HepG2 (cell line): Measurements from ENCODE around the gene CNTROB. TPM values are rescaled to one million over a fixed set of nuclear protein-coding genes. Genes with fewer than 3 reads are reported as not detected.

ENCODE experiments used
- ATAC-seq: fragments of 200-7000 bp; cut with Tn5 transposase; 3 replicates; pipeline ENCODE4 v1.9.1; 2020; ENCODE audit warnings: mild to moderate bottlenecking, moderate library complexity
- BruUV-seq: library from RNA; stranded (reverse); fragments of 400-500 nt; replicated peaks from 2 replicates; lab custom pipeline; 2021; lab: Mats Ljungman, UMichigan
- CTCF ChIA-PET: fragments of 300-600 bp; formaldehyde crosslinking; extraction: SDS; loops from one replicate; lab custom pipeline; 2021; ENCODE audit warnings: low total read pairs, inconsistent platforms, low intra/inter-chr PET ratio; lab: Yijun Ruan, JAX
- POLR2A ChIA-PET: fragments of 350-600 bp; sonication (Branson Sonifier 250); formaldehyde crosslinking; loops from one replicate; lab custom pipeline; 2020; ENCODE audit warnings: antibody characterized with exemption, inconsistent platforms; lab: Yijun Ruan, JAX
- DNase-seq: peaks from one replicate; pipeline ENCODE4 v3.0.0-alpha.2; 2015; ENCODE audit warnings: low spot score
- FAIRE-seq: peaks from 3 replicates; lab custom pipeline; 2011; peaks lifted over from hg19 to GRCh38; lab: Jason Lieb, UNC
- H2AFZ ChIP-seq: one replicate; pipeline ENCODE4 v1.6.1; 2011; ENCODE audit warnings: low read length, inconsistent platforms
- H3K27ac ChIP-seq: fragments of 300-600 bp; 3 replicates; pipeline ENCODE4 v1.8.0; 2011; ENCODE audit warnings: mixed run types, mild to moderate bottlenecking, mixed read lengths, low read length, inconsistent platforms; ENCODE audit not compliant: insufficient read depth; ENCODE audit errors: extremely low read length
- H3K27me3 ChIP-seq, 2 experiments: fragments of 200-600 bp in 1 of 2; 2 replicates in 1 of 2; 3 replicates in 1 of 2; pipeline versions ENCODE4 v1.6.0 to v1.8.0; 2011; ENCODE audit warnings: low read length in 2 of 2, mild to moderate bottlenecking in 2 of 2, moderate library complexity in 2 of 2, inconsistent platforms in 1 of 2; ENCODE audit not compliant: insufficient read depth in 2 of 2, control insufficient read depth in 1 of 2
- H3K36me3 ChIP-seq, 2 experiments: fragments of 200-600 bp in 1 of 2; replicated peaks in 1 of 2; 2 replicates in 1 of 2; 3 replicates in 1 of 2; pipeline versions ENCODE4 v1.5.1 to v1.8.0; 2011; ENCODE audit warnings: low read length in 2 of 2, inconsistent platforms in 1 of 2; ENCODE audit not compliant: insufficient read depth in 2 of 2, control insufficient read depth in 1 of 2
- H3K4me1 ChIP-seq: 2 replicates; pipeline ENCODE4 v1.5.1; 2012; ENCODE audit warnings: low read length, inconsistent platforms; ENCODE audit not compliant: insufficient read depth
- H3K4me2 ChIP-seq: 2 replicates; pipeline ENCODE4 v1.6.0; 2011; ENCODE audit warnings: low read depth, low read length, inconsistent platforms
- H3K4me3 ChIP-seq, 3 experiments: fragments of 200-600 bp in 1 of 3; sonication (generic), shearing (Covaris generic) in 1 of 3; replicated peaks in 1 of 3; 2 replicates each; pipeline ENCODE4 v1.5.1; 2011 to 2016; ENCODE audit warnings: low read length in 3 of 3, inconsistent platforms in 2 of 3, low read depth in 2 of 3, mild to moderate bottlenecking in 2 of 3, control low read depth in 1 of 3, mixed read lengths in 1 of 3; ENCODE audit not compliant: insufficient read depth in 1 of 3
- H3K79me2 ChIP-seq: one replicate; pipeline ENCODE4 v1.6.1; 2011; ENCODE audit warnings: low read length, inconsistent platforms; ENCODE audit not compliant: insufficient read depth
- H3K9ac ChIP-seq: 2 replicates; pipeline ENCODE4 v1.6.0; 2011; ENCODE audit warnings: mild to moderate bottlenecking, low read depth, low read length, inconsistent platforms; ENCODE audit not compliant: insufficient read depth
- H3K9me3 ChIP-seq: 2 replicates; pipeline ENCODE4 v1.5.1; 2012; ENCODE audit warnings: mild to moderate bottlenecking, low read length
- H4K20me1 ChIP-seq: 2 replicates; pipeline ENCODE4 v1.6.0; 2011; ENCODE audit warnings: inconsistent platforms, mild to moderate bottlenecking, low read length, moderate library complexity; ENCODE audit not compliant: insufficient read depth
- EHMT2 ChIP-seq: fragments of 200-600 bp; sonication (generic); IDR thresholded peaks from 2 replicates; pipeline ENCODE4 v1.7.0; 2017; ENCODE audit warnings: antibody characterized with exemption, low read depth, low read length, borderline replicate concordance
- LCORL ChIP-seq, 2 experiments: fragments of 450-650 bp in 1 of 2; sonication (generic) in 1 of 2; formaldehyde crosslinking in 1 of 2; IDR thresholded peaks; 2 replicates each; pipeline versions ENCODE4 v1.5.0 to v1.6.1; 2017 to 2020; ENCODE audit warnings: antibody characterized with exemption in 1 of 2, missing genetic modification reagents in 1 of 2
- MIXL1 ChIP-seq: IDR thresholded peaks from 2 replicates; pipeline ENCODE4 v1.6.1; 2016
- NFYB ChIP-seq: sonication (generic); formaldehyde crosslinking; IDR thresholded peaks from 2 replicates; pipeline ENCODE4 v1.4.0; 2020; ENCODE audit warnings: missing genetic modification reagents
- PHF20 ChIP-seq: sonication (generic); formaldehyde crosslinking; IDR thresholded peaks from 2 replicates; pipeline ENCODE4 v1.5.0; 2020; ENCODE audit warnings: mild to moderate bottlenecking, missing genetic modification reagents
- RAD21 ChIP-seq: fragments of 450-650 bp; formaldehyde crosslinking; IDR thresholded peaks from 2 replicates; pipeline ENCODE4 v1.5.0; 2020; ENCODE audit warnings: mild to moderate bottlenecking
- SAP130 ChIP-seq: IDR thresholded peaks from 2 replicates; pipeline ENCODE4 v1.6.1; 2016; ENCODE audit warnings: low read depth
- STAG1 ChIP-seq: sonication (generic); formaldehyde crosslinking; IDR thresholded peaks from 2 replicates; pipeline ENCODE4 v1.4.0; 2020; ENCODE audit warnings: missing genetic modification reagents
- ZC3H13 ChIP-seq: sonication (generic); formaldehyde crosslinking; IDR thresholded peaks from 2 replicates; pipeline ENCODE4 v1.8.1; 2023; ENCODE audit warnings: mild to moderate bottlenecking, missing genetic modification reagents, moderate library complexity
- ZKSCAN8 ChIP-seq: IDR thresholded peaks from 2 replicates; pipeline ENCODE4 v1.6.1; 2016; ENCODE audit warnings: borderline replicate concordance, missing genetic modification reagents, missing compliant biosample characterization
- ZNF20 ChIP-seq: sonication (generic); formaldehyde crosslinking; IDR thresholded peaks from 2 replicates; pipeline ENCODE4 v1.4.0; 2020; ENCODE audit warnings: mild to moderate bottlenecking, moderate library complexity, missing genetic modification reagents
- WGBS: methylation state at CpG from one replicate; pipeline ENCODE4 v1.1.6; 2017; ENCODE audit warnings: low lambda C conversion rate; 5-methylcytosine and 5-hydroxymethylcytosine counted together
- in situ Hi-C: cut with HindIII; loops from 2 replicates; pipeline ENCODE4 v1.10.0; 2017; ENCODE audit warnings: low pct_unique_long_range_greater_than_20kb; ENCODE audit not compliant: extremely low pct_ligation_motif_present
- intact Hi-C: fragments of 100-400 bp; cut with micrococcal nuclease; formaldehyde crosslinking; loops from one replicate; pipeline ENCODE4 v1.10.0; 2022; ENCODE audit not compliant: unreplicated experiment
- polyA plus RNA-seq, 8 experiments: library from polyadenylated mRNA; depleted of rRNA in 3 of 8; stranded (reverse) in 7 of 8; unstranded in 1 of 8; fragments of >200 nt; fragmentation: Illumina TruSeq in 4 of 8; extraction: Trizol in 4 of 8; gene quantifications; 2 replicates each; pipeline versions ENCODE4 v1.2.1 to v1.2.3, GENCODE V29; 2011 to 2016; ENCODE audit warnings: low read depth in 4 of 8, missing spikeins in 1 of 8, mixed read lengths in 1 of 8; ENCODE audit not compliant: insufficient read depth in 1 of 8
- total RNA-seq, 5 experiments: library from RNA; depleted of rRNA; stranded (reverse); fragments of >200 nt; fragmentation: Illumina TruSeq; extraction: Trizol; gene quantifications; 2 replicates each; pipeline ENCODE4 v1.2.3, GENCODE V29; 2016; ENCODE audit warnings: low read depth in 1 of 5
- TF ChIP-seq, protein P1 (sequence below): IDR thresholded peaks from 2 replicates; pipeline ENCODE4 v1.6.1; 2012; ENCODE audit warnings: inconsistent platforms
- TF ChIP-seq, protein P2 (sequence below): IDR thresholded peaks from 2 replicates; pipeline ENCODE4 v1.4.0; 2020; ENCODE audit warnings: mild to moderate bottlenecking, missing genetic modification reagents
- TF ChIP-seq, protein P3 (sequence below): IDR thresholded peaks from 2 replicates; pipeline ENCODE4 v1.6.1; 2012; ENCODE audit warnings: low read depth, low read length, improper control_type of control experiment
- TF ChIP-seq, protein P4 (sequence below): IDR thresholded peaks from 2 replicates; pipeline ENCODE4 v1.6.1; 2016; ENCODE audit warnings: missing compliant biosample characterization, missing genetic modification reagents, borderline replicate concordance
- TF ChIP-seq, protein P5 (sequence below): sonication (generic); formaldehyde crosslinking; IDR thresholded peaks from 2 replicates; pipeline ENCODE4 v1.5.0; 2020; ENCODE audit warnings: mild to moderate bottlenecking, missing genetic modification reagents, moderate library complexity

CNTROB gene
- total and polyA plus RNA-seq, 2 of the 13 experiments (the other 11 are each of a cell fraction or from before 2014, with no cell fraction given): 21.2 to 24.1 TPM

DNA sequence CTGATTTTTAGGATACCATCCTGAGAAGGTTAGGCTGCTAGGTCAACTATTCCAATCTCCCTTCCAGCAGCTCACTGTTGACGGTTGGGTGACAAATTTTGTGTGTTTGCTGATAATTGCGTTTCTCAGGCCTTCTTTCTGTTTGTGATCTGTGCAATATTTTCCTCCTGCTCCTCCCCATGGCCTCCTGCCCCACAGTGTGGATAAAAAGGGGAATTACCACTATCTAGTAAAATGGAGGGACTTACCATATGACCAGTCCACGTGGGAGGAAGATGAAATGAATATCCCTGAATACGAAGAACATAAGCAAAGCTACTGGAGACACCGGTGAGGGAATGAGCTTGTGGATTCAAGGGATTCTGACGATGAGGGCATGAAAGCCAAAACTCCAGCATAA, 34.2 kb upstream of the CNTROB start:
- Histone ChIP-seq H2AFZ (no peak overlapping the region), H3K4me2 (no peak overlapping the region), H3K36me3 (peaks cover 0 to 2% of the 10 kb centered on the region in 2 experiments; a peak in 2 of 5 replicates), H3K79me2 (no peaks in the 10 kb centered on the region), H4K20me1 (no peaks in the 10 kb centered on the region), H3K4me1 (peaks cover 15% of the 10 kb centered on the region), H3K27ac (no peak overlapping the region), H3K4me3 (no peak overlapping the region), H3K27me3 (no peaks in the 10 kb centered on the region), H3K9ac (no peak overlapping the region), H3K9me3 (no peaks in the 10 kb centered on the region)
- DNase-seq (peak; percentile 62), ATAC-seq (peak; percentile 87), FAIRE-seq (peak; percentile 44)
- no TSS peak for BruUV-seq
- in situ Hi-C loops (loop anchor here (5.0 kb wide), 2 partner anchors 40 to 75 kb away; partner anchors contain the start of genes CYB5D1, NAA38 and TMEM88), intact Hi-C loops (loop anchor here (1.0 kb wide), 1 partner anchor 34 kb away; no protein-coding TSS in a partner anchor)
- 44% methylated on average over 6 of the region's 6 CpGs for WGBS
- ChIA-PET CTCF (interaction anchor here (0.7 to 2.1 kb wide), 6 partner anchors 36 to 154 kb away, joined by 3 to 39 read pairs (median 7); partner anchors contain the start of genes CYB5D1 and NAA38), POLR2A (no interaction called here)
- TF ChIP-seq ZKSCAN8 (CRISPR knock-in tag) (0 out of 2 replicates have a peak, but pooled peaks have one; percentile 22), RAD21 (peak; percentile 86), ZNF20 (CRISPR knock-in tag) (no peak), STAG1 (CRISPR knock-in tag) (peak; percentile 90), NFYB (CRISPR knock-in tag) (no peak), PHF20 (CRISPR knock-in tag) (no peak), SAP130 (CRISPR knock-in tag) (0 out of 2 replicates have a peak, but pooled peaks have one; percentile 9), LCORL (IDR thresholded peaks at IDR 0.05) (no peak), LCORL (CRISPR knock-in tag; IDR thresholded peaks at IDR 0.05) (0 out of 2 replicates have a peak, but pooled peaks have one; percentile 52), MIXL1 (CRISPR knock-in tag) (0 out of 2 replicates have a peak, but pooled peaks have one; percentile 15), ZC3H13 (CRISPR knock-in tag) (0 out of 2 replicates have a peak, but pooled peaks have one; percentile 30), EHMT2 (no peak)
- TF ChIP-seq, protein P1, sequence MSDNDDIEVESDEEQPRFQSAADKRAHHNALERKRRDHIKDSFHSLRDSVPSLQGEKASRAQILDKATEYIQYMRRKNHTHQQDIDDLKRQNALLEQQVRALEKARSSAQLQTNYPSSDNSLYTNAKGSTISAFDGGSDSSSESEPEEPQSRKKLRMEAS: peak; percentile 33; the same call in 1 of the 2 replicates
- TF ChIP-seq, protein P2, sequence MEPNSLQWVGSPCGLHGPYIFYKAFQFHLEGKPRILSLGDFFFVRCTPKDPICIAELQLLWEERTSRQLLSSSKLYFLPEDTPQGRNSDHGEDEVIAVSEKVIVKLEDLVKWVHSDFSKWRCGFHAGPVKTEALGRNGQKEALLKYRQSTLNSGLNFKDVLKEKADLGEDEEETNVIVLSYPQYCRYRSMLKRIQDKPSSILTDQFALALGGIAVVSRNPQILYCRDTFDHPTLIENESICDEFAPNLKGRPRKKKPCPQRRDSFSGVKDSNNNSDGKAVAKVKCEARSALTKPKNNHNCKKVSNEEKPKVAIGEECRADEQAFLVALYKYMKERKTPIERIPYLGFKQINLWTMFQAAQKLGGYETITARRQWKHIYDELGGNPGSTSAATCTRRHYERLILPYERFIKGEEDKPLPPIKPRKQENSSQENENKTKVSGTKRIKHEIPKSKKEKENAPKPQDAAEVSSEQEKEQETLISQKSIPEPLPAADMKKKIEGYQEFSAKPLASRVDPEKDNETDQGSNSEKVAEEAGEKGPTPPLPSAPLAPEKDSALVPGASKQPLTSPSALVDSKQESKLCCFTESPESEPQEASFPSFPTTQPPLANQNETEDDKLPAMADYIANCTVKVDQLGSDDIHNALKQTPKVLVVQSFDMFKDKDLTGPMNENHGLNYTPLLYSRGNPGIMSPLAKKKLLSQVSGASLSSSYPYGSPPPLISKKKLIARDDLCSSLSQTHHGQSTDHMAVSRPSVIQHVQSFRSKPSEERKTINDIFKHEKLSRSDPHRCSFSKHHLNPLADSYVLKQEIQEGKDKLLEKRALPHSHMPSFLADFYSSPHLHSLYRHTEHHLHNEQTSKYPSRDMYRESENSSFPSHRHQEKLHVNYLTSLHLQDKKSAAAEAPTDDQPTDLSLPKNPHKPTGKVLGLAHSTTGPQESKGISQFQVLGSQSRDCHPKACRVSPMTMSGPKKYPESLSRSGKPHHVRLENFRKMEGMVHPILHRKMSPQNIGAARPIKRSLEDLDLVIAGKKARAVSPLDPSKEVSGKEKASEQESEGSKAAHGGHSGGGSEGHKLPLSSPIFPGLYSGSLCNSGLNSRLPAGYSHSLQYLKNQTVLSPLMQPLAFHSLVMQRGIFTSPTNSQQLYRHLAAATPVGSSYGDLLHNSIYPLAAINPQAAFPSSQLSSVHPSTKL (CRISPR knock-in tag): 0 out of 2 replicates have a peak, but pooled peaks have one; percentile 10
- TF ChIP-seq, protein P3, sequence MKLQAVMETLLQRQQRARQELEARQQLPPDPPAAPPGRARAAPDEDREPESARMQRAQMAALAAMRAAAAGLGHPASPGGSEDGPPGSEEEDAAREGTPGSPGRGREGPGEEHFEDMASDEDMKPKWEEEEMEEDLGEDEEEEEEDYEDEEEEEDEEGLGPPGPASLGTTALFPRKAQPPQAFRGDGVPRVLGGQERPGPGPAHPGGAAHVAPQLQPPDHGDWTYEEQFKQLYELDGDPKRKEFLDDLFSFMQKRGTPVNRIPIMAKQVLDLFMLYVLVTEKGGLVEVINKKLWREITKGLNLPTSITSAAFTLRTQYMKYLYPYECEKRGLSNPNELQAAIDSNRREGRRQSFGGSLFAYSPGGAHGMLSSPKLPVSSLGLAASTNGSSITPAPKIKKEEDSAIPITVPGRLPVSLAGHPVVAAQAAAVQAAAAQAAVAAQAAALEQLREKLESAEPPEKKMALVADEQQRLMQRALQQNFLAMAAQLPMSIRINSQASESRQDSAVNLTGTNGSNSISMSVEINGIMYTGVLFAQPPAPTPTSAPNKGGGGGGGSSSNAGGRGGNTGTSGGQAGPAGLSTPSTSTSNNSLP: 0 out of 2 replicates have a peak, but pooled peaks have one; percentile 22
- TF ChIP-seq, protein P4, sequence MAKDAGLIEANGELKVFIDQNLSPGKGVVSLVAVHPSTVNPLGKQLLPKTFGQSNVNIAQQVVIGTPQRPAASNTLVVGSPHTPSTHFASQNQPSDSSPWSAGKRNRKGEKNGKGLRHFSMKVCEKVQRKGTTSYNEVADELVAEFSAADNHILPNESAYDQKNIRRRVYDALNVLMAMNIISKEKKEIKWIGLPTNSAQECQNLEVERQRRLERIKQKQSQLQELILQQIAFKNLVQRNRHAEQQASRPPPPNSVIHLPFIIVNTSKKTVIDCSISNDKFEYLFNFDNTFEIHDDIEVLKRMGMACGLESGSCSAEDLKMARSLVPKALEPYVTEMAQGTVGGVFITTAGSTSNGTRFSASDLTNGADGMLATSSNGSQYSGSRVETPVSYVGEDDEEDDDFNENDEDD: 0 out of 2 replicates have a peak, but pooled peaks have one; percentile 39
- TF ChIP-seq, protein P5, sequence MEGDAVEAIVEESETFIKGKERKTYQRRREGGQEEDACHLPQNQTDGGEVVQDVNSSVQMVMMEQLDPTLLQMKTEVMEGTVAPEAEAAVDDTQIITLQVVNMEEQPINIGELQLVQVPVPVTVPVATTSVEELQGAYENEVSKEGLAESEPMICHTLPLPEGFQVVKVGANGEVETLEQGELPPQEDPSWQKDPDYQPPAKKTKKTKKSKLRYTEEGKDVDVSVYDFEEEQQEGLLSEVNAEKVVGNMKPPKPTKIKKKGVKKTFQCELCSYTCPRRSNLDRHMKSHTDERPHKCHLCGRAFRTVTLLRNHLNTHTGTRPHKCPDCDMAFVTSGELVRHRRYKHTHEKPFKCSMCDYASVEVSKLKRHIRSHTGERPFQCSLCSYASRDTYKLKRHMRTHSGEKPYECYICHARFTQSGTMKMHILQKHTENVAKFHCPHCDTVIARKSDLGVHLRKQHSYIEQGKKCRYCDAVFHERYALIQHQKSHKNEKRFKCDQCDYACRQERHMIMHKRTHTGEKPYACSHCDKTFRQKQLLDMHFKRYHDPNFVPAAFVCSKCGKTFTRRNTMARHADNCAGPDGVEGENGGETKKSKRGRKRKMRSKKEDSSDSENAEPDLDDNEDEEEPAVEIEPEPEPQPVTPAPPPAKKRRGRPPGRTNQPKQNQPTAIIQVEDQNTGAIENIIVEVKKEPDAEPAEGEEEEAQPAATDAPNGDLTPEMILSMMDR (CRISPR knock-in tag): peak; percentile 74
